Non-pigmented ciliary epithelial cell (primary cell): ENCODE measurements around the gene MSRB3.
"Not testable (repeated sequence)": the region's sequence is repeated elsewhere in the genome, so short reads cannot be mapped to it uniquely, and the experiment has no call there.

ENCODE experiments used
- DNase-seq: peaks from one replicate; pipeline ENCODE4 v3.0.0-alpha.2; 2010; ENCODE audit warnings: low read depth

The MSRB3 gene

DNA sequence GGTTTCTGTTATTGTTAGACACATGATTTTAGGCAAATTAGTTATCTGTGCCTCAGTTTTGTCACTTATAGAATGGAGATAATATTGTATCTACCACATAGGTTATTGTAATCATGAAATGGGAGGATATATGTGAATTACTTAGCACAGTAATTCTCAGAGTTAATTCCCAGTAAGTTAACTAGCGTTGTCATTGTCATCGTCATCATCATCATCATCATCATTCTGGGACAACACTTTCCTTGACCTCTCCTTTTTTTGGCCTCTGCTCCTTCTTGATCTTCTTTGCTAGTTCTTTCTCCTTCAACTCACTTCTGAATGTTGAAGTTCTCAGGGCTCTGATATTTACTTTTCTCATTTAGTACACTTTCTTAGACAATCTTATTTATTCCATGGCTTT, 13.8 kb downstream of the MSRB3 start:
- DNase-seq = no peak

DNA sequence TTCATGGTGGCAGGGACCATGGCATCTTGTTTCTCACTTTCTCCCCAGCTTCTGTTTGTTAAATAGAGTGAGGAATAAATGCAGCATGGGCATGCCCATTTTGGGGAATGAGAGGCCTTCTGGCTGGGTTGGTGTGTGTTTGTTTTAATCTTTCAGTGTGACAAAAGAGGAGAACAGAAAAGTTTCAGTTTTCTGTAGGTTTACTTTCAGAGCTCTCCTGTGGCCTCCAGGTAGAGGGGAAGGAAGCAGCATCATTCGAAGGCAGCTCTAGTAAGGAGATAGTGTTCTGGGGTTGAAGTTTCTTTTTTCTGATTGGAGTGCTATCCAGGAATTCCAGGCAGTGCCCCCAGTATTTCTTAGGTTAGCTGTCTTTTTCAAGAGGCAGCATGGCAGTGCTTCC, 15.3 kb downstream of the MSRB3 start:
- no peak for DNase-seq

DNA sequence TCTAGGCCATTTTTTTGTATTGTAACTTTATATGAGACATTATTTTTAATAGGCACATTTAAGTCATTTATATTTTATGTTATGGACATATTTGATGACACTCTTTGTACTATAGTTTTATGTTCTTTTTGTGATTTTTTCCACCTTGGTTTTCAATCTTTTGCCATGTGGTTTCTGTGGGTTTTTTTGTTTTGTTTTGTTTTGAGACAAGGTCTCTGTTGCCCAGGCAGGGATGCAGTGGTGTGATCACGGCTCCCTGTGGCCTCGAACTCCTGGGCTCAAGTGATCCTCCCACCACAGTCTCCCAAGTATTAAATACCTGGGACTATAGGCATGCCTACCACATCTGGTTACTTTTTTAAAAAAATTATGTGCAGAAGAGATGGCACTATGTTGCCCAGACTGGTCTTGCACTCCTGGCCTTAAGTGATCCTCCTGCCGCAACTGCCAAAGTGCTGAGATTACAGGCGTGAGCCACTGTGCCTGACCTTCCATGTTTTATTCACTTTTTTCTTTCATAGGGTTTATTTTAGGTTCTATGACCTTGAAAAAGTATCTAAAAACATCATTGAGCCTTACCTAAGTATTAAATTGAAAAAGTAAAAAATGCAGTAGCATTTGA, 16.3 kb downstream of the MSRB3 start:
- DNase-seq = no peak

DNA sequence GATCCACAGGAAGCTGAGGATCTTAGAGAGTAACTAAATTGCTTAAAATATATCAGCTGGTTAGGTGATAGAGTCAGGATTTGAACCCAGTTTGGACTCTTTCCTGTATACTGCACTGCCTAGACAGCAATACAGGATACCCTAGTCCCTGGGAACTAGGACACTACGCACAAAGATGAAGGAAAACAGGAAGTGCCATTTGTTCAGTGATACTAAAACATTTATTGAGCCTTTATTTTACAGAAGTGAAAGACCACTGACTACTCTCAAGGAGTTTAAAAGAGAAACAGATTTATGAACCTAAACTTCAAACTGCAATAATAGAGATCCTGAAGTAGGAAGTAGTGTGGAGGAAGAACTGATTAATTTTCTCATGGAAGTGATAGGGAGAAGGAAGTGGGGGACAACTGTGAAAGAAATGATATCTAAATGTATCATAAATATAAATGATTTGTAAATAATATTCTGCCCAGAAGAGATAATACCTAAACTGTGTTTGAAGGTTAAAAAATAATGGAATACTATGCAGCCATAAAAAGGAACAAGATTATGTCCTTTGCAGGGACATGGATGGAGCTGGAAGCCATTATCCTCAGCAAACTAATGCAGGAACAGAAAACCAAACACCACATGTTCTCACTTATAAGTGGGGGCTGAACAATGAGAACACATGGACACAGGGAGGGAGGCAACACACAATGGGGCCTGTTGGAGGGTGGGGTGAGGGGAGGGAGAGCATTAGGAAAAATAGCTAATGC, 18.2 kb downstream of the MSRB3 start:
- DNase-seq = no peak

DNA sequence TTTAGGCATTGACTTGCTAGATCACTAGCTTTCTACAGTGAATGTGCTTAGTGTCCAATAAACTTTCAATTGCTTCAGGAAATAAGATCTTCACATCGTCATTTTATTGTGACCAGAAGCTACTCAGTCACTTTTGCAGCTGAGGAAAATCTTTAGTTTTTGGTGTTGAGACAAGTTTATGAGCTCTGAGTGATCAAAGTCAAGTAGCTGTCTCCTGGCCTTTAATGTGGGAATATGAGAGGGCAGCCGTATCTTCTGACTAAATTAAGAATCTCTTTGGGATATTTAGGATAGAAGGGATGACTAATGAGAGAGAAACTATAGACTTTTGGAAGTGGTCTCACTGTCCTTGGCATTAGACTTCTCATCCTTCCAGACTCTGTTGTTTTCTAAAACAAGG, 21.6 kb downstream of the MSRB3 start:
- DNase-seq = no peak

DNA sequence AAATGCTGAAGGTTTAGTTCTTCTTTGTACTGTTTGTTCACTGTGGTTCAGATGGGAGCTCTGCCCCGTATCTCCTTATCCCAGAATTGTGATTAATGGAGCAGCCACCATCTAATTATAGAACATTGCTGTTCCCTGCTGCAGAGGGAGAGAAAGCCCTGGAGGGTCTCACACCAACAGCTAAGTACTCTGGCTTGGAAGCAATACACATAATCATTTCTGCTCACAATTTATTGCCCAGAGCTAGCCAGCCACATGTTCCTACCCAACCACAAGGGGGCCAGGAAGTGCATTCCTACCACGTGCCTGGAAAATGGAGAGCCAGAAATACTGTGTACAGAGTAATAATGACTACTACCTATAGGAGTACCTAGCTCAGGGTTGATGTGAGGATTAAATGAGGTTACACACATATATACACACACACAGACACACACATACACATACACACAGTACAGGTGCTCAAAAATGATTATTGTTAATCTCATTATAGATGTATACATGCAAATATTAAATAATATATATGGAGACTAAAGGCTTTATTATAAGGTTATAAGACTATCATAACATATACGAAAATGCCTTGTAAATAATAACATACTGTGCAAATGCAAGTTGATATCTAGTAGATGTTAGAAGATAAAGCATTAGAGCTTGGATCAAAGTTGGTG, 22.3 kb downstream of the MSRB3 start:
- no peak for DNase-seq

DNA sequence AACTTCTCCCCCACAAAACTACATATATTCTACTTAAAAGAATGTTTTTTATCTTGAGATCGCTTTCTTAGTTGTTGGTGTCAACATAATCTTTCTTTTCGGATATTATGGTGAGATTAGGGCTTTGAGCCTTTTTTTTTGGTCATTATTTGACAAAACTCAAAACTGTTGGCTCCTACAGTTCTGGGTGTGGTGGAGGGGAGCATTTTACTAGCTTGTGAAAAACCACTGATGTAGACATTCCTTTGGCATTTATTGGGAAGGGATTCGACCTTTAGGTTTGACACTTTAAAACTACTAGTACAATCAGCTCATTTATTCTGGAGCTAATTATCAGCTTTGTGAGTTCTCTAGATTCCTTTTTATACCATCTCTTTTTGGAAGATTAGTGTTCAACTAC, 24.4 kb downstream of the MSRB3 start:
- no peak for DNase-seq

DNA sequence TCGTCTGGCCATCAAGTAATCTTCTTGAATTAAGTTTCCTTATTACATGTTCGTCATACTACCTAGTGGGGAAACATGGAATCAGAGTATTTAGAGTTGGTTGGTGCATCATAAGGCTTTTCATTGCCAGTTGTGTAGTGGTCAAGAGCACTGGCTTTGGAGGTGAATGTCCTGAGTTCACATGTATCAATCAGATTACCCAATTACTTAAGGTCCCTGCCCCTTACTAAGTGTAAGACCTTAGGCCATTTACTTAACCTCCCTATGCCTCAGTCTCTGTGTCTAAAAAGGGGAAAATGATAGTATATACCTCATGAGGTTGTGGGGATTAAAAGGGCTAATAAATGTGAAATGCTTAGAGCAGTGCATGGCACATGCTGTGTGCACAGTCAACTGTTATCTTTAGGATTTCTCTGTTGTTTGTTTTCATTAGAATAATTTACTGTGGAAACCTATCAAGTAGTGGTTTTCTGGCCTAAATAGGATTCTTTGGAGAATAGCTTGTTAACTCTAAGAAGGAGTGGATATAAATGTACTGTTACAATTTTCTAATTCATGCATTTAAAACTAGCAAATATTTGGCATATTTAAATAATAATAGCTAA, 27.0 kb downstream of the MSRB3 start:
- DNase-seq = no peak

DNA sequence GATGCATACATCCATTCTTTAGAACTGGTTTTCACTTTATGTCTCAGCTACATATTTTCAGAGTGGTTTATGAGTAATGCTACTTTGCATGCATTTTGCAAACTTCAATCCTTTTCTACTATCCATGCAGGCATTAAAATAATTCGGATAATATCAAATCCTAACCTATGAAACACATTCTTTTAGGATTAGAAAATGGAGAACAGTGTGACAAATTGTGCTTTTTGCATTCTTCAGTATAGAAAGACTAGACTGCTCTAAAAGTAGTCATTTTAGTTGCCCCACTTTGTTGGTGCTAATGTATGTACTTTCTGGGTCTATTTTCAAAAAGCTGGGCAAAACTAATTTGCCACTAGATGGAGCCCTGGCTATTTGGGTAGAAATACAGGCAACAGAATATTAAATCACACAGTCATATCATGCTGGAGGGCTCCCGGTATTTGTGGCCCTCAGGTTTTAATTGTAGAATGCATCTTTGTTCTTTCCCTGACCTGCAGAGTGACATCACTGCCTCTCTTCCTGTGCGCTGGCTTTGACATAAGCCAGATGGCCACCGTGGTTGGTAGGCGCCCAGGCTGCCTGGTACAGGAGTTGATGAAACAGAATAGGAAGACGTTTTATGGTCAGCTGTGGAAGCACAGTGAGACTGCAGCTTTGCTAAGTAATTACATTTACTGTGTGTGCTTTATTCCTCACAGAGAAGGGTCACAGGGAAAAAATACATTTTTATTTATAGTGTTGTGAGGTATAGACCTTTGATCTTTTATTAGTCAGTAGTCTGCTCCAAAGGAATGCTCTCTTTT, 28.1 kb downstream of the MSRB3 start:
- no peak for DNase-seq

DNA sequence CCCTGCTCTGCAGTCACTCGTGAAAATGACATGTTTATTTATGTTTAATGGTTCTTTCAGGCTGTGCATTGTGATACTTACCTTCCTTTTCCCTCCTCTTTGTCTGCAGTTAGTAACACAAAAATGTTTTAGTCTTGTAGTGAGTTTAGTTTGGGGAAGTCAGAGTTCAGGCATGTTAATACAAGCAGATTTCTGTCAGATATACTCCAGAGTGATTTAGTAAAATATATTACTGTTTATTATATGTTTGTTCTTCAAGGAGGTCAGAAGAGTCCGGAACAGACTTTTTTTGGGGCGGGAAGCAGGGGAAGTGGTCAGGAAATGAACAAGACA, 28.7 kb downstream of the MSRB3 start:
- no peak for DNase-seq

DNA sequence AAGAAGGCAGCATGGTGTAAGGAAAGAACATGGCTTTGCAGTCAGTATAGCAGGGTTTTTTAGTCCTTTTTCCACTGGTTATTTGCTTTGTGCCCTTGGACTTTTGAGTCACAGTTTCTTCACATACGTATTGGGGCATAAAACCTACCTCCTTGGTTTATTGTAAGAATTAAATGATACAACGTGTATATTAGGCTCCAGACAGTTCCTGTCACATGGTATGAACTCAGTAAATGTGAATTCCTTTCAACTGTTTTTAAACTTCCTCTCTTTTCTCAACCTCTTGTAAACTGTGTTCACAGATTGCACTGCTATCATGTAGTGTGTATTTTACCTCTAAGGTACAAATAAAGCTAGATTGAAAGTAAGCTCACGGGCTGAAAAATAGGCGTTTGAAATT, 29.5 kb downstream of the MSRB3 start:
- no peak for DNase-seq

DNA sequence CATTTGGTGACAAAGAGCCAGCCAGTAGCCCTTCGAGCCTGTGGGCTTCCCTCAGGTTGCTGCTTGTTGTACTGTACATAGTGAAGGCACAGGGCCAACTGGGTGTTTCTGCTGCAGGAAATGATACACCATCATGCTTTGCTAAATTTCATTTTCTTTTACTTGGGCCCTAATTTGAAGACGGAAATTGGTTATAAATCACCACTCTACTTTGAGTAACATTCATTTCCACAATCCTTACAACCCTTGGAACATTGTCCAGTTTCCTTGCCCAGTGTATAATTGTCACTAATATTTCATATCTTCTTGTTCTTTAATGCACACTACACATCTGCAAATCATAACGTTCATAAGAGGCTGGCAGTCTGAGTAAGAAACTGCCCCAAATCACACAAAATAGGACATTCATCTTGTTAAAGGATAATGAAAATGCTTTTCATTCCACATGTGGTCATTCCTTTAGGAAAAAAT, 30.2 kb downstream of the MSRB3 start:
- DNase-seq = no peak

DNA sequence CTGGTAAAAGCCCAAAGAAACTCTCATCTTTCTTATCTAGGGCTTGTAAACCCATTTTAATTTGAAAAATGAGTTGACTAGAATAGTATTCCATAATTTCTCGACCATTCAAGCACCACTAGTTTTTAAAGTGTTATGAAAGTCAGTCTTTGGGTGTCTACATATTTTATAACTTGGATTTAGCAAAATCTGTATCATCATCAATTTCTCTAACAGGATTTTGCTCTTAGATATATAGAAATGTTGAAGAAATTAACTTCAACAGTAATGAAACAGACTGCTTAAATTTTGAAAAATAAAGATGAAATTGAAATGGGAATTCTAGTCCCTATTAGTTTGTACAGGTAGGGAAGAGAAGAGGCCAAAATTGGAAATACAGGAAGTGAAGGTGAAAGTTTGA, 32.8 kb downstream of the MSRB3 start:
- DNase-seq = no peak

DNA sequence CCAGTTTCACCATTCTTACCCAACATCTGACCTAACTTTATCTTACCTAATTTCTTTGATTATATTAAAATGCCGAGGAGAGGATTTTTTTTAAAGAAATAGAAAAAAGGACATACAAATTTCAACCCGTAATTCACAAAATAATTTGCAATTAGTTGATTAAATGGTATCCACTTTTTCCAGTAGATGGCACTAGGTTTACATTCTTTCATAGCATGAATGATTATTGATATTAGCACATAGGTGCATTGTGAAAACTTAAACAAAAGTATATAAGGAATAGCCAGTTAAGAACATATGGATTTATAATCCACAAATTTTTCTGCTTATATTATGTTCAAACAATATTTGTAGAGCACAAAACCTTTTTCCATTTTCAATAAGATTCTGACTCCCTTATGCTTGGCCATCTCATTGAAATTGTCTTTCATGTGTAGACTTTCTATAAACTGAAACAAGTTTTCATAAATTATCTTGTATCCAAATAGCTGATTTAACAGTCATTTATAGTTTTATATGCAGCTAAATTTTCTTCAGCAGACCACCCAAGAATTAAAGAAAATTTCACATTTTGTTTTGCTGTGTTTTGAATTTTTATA, 35.3 kb downstream of the MSRB3 start:
- DNase-seq = no peak

DNA sequence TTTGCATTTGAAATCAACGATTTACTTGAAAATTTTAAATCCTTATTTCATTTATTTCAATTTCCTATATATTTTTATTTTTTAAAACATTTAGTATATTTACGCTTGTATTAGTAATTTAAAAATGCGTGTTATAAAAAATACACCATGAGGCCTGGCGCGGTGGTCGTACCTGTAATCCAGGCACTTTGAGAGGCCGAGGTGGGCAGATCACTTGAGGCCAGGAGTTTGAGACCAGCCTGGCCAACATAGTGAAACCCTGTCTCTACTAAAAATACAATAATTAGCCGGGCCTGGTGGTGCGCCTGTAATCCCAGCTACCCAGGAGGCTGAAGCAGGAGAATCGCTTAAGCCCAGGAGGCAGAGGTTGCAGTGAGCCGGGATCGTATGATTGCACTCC, 36.8 kb downstream of the MSRB3 start:
- DNase-seq = not testable (repeated sequence)

DNA sequence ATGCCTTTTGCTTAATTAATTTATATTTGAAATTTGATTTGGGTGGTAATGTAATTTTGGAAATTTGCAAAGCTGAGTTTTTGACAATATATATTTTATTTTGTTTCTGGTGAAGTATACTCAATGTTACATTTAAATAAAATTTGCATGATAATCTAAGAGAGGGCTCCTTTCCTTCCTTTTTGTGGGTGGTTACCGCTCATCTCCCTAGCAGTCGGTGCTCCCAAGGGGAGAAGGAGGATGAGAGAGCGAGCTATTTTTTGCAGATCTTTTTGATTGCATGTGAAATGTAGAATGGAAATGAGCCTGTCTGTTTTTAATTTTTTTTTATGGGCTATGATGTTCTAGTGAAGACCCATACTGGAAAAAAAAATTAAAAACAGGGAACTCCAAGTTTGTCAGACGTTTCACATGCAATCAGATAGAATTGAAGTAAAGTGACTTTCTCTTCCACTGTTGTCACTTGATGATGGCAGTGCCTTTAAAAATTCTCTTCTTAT, 39.8 kb downstream of the MSRB3 start:
- DNase-seq = no peak

DNA sequence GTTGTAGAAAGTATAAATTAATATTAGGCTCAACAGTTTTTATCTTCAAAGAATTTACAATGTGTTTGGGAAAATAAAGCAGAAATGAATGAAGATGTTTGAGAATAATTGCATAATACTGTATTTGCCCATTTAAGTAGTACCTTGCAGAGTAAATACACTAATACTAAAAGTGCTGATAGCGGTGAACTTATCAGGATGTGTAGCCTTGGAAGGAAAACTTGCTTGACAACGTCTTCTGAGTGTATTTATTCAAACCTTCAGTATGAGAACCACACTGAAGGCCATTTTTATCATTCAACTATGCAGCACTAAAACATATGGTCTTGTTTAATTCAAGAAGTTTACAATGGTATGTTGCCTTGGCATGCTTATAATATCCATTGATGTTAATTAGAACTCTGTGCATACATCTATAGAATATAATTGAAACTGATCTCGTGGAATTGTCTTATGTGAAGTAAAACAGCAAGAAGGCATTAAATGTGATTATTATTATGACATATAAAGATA, 41.3 kb downstream of the MSRB3 start:
- no peak for DNase-seq

DNA sequence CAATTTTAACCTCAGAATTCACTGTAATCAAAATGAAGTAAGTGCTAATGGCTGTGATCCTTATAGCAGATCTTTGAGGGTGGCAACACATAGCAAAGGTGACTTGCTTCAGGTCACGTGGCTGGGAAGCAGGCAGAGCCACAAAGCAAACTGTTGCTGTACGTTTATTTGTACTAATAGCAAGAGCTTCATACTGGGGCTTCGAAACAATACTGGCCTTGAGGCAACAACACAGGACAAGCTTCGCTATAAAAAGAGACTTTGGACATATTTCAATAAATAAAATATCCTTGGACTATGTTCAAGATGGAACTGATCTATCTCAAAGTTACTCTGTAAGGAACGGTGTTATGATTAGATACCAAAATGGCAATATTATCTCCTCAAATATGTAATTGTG, 44.6 kb downstream of the MSRB3 start:
- no peak for DNase-seq

DNA sequence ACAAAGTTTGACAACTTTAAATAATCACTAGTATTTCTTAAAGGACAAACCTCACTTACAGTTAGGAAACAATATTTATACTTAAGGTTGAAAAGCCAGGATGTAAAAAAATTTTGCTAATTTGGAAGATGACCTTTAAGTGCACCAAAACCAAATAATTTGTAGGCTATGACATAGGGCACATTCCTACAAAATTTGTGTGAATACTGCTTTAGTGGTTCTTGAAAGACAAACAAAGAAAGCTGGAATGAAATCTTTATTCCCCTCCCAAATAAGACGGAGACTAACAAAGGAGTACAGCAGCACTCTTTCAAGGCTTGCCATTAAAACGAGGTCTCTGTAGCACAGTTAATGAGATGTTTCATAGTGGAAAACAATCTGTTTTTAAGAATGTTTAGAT, 45.6 kb downstream of the MSRB3 start:
- no peak for DNase-seq

DNA sequence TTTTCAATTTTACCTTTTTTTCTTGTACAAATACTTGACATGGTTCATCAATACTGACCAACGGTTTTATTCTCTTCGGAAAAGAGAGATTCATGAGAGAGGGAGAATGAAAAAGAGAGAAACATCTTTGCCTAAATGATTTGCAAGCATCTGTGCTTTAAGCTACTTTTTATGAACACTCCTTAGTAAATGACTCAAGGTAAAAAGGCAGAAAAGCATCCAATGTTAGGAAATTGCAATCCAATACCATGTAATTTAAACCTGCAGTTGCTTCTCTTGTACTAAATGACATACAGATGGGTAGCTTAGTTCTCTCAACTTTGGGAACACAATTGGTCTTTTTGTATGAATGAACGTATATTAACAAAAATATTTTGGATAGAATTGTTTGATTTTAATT, 46.1 kb downstream of the MSRB3 start:
- no peak for DNase-seq

DNA sequence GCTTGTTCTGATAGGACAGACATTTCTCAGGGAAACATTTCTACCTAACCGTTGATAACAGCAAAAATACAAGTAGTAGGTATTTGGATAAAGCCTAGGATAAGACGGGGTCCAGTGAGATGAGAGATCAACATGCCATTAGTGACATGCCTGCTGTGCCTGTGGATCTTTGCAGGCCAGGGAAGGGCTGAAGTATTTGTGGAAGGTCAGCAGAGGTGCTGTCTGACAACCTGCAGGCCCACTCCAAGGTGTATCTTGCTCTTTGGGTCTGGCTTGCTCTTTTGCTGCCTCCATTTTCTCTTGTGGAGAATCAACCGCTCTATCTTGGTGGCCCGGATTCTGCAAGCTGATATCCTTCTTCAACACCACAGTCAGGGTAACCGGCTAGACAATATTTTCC, 46.7 kb downstream of the MSRB3 start:
- no peak for DNase-seq
